Adipose tissue (tissue), 3 donors: Measurements from ENCODE around the gene CUL4A. TPM values are rescaled to one million over a fixed set of nuclear protein-coding genes. Genes with fewer than 3 reads are reported as not detected.
"Not testable (repeated sequence)": the region's sequence is repeated elsewhere in the genome, so short reads cannot be mapped to it uniquely, and the experiment has no call there.

Experiments
- H3K27ac ChIP-seq: one replicate; pipeline ENCODE4 v1.5.1; 2013; ENCODE audit warnings: low read depth, low read length
- WGBS, 3 donors: extraction: QIAGEN DNeasy Blood & Tissue Kit; methylation state at CpG; one replicate each; pipeline ENCODE4 v1.1.7; 2013; 5-methylcytosine and 5-hydroxymethylcytosine counted together
- polyA plus RNA-seq, 3 donors: library from polyadenylated mRNA; stranded (reverse); fragments of 200-250 nt; gene quantifications; one replicate each; pipeline ENCODE4 v1.2.3, GENCODE V29; 2013
- donor health status: healthy with polysubstance abuse.
- donor health status: Bipolar disorder and iron deficiency.
- donor health status: healthy.

CUL4A gene
- 10 to 100 TPM; 23.5 to 39.5 (median 31.8) TPM for polyA plus RNA-seq

GRCh38 chr13:113209336-113209758 is at the start of gene CUL4A:
Gene CUL4A, plus strand, starts transcription at chr13:113209613. Its CDS starts 15 bp downstream, at chr13:113209628.
- H3K27ac ChIP-seq, result peak within 1 kb of the TSS; percentile 86
- 0 to 1% (median 0%) methylated on average over 8 to 55 of the region's 66 CpGs for WGBS, 3 donors

DNA sequence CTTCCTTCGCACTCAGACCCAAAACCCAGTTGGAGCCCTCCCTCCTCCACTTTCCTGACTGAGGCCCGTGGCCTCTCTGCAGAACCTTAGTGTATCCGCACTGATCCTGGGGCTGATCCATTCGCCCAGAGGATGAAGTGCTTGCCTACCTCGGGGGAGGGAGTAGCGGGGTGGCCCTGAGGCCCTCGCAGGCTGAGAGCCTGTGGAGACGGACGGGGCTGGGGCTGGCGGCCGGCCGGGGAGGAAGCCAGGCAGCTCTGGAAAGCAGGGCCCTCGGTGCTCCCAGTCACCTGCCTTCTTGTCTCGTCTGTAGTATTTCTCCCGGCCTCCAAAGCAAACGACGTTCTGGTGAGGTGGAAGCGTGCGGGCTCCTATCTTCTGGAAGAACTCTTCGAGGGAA is 49.7 kb upstream of the CUL4A start:
- H3K27ac ChIP-seq, result no peak overlapping the region
- WGBS, 3 donors, result 85 to 89% (median 88%) methylated on average over 20 of the region's 20 CpGs

- WGBS, 3 donors, result 65 to 74% (median 67%) methylated on average over 12 of the region's 12 CpGs
Measured at GRCh38 chr13:113160983-113161382, 48.4 kb upstream of the CUL4A start.

DNA sequence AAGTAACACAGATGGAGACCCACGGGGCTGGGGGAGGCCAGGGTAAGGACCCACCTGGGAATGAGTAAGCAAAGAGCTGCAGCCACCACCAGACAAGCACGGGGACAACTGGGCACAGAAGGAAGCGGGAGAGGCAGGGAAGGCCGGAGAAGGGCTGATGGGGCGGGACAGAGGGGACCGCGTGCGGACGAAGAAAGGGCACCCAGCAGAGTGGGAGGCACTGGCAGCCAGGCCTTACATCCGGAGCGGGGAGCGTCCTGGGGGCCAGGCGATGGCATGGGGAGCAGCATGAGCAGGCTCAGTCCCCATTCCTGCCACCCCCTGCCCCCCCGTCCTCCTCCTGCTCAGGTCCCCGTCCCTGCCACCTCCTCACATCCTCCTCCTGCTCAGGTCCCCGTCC is 48.0 kb upstream of the CUL4A start:
- 47 to 62% (median 53%) methylated on average over 9 to 16 of the region's 16 CpGs for WGBS, 3 donors
- H3K27ac ChIP-seq, result no peak overlapping the region

More at GRCh38 chr13:113160983-113161382, 48.4 kb upstream of the CUL4A start:
- H3K27ac ChIP-seq, result no peak overlapping the region

DNA sequence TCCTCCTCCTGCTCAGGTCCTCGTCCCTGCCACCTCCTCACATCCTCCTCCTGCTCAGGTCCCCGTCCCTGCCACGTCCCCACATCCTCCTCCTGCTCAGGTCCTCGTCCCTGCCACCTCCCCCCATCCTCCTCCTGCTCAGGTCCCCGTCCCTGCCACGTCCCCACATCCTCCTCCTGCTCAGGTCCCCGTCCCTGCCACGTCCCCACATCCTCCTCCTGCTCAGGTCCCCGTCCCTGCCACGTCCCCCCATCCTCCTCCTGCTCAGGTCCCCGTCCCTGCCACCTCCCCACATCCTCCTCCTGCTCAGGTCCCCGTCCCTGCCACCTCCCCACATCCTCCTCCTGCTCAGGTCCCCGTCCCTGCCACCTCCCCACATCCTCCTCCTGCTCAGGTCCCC is 47.4 kb upstream of the CUL4A start:
- not testable (repeated sequence) for H3K27ac ChIP-seq
- 10 to 29% (median 24%) methylated on average over 9 to 11 of the region's 13 CpGs for WGBS, 3 donors

DNA sequence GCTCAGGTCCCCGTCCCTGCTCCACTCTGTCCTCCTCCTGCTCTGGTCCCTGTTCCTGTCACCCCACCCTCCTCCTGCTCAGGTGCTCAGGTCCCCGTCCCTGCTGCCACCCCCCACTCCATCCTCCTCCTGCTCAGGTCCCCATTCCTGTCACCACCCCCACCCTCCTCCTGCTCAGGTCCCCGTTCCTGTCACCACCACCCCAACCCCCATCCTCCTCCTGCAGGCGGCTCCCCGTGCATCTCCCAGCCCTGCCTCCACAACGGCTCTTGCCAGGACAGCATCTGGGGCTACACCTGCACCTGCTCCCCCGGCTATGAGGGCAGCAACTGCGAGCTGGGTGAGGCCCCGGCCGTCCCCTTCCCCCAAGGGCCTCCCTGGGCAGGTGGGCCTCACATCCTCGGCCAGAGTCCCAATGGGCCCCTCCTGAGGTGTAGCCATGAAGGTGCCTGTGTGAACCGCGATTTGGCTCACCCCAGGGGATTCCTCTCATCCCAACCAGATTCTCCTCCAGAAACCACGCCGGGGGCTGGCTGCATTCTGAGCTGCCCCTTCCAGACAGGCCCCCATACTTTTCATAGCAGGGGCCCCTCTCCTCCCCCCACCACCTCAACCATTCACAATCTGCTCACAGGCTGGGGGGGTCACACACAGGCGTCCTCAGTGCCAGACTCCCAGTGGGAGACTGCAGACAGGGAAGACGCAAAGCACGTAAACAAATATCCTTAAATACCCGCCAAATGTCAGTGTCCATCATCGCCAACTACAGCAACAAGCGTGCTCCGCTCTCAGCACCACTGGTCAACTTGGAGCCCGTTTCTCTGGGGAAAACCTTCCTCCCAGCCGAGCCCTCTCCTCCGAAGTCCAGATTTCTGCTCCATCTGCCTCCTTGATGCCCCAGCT is 46.4 kb upstream of the CUL4A start:
- WGBS, 3 donors, result 20 to 37% (median 34%) methylated on average over 25 of the region's 25 CpGs

DNA sequence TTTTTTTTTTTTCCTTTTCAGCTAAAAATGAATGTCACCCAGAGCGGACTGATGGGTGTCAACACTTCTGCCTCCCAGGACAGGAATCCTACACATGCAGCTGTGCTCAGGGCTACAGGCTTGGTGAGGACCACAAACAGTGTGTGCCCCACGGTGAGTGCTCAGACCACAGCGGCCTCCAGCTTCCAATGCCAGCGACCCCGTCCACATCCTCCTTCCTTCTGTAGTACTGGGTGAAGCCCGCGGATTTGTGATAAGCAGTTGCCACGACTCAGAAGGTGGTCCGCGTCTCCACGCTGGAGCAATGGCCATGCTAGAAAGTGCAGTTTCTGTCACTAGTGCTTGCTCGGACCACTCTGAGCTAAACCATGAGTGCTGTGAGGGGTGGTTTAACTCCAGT is 44.9 kb upstream of the CUL4A start:
- WGBS, 3 donors, result 62 to 85% (median 85%) methylated on average over 12 of the region's 12 CpGs
- no peak overlapping the region for H3K27ac ChIP-seq

More for the DNA sequence above, 46.4 kb upstream of the CUL4A start:
- no peak overlapping the region for H3K27ac ChIP-seq

GRCh38 chr13:113166266-113166665 is 43.1 kb upstream of the CUL4A start:
- WGBS, 3 donors, result 90 to 92% (median 92%) methylated on average over 10 of the region's 10 CpGs
- no peak overlapping the region for H3K27ac ChIP-seq

DNA sequence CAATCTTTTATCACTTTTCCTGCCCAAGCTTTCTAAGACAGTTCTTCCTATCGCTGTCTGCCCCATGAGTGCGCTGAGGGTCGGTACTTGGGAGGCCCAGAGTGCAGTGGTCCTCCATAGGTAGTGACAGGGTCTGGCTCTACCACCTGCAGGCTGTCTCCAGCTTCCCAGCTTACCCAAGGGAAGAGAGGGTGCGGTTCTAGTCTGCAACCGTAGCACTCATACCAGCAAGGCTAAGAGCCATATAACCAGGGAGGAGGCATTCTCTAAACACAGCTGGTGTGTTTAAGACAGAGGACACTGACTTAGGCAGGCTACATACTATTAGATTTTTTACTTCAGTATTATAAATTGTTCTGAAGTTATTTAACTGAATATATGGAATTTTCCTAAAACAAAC is 42.7 kb upstream of the CUL4A start:
- no peak overlapping the region for H3K27ac ChIP-seq
- 87 to 89% (median 89%) methylated on average over 5 of the region's 5 CpGs for WGBS, 3 donors

GRCh38 chr13:113167155-113167554 is 42.3 kb upstream of the CUL4A start:
- no peak overlapping the region for H3K27ac ChIP-seq
- WGBS, 3 donors, result 89 to 91% (median 90%) methylated on average over 10 of the region's 10 CpGs

DNA sequence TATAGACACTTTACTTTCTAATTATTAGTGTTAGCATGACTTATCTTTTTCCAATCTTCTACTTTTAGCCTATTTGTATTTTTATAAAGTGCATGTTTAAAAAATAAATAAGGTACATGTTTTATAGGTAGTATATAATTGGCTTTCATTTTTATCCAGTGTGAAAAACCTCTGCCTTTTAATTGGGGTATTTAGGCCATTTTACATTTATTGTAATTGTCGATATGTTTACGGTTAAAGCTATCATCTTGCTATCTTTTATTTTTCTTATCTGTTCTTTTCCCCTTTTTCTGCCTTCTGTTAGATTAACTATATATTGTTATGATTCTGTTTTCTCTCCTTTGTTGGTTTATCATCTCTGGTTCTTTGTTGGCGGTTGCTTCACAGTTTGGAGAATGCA is 41.8 kb upstream of the CUL4A start:
- 96 to 100% (median 99%) methylated on average over 3 of the region's 3 CpGs for WGBS, 3 donors
- H3K27ac ChIP-seq, result no peak overlapping the region

DNA sequence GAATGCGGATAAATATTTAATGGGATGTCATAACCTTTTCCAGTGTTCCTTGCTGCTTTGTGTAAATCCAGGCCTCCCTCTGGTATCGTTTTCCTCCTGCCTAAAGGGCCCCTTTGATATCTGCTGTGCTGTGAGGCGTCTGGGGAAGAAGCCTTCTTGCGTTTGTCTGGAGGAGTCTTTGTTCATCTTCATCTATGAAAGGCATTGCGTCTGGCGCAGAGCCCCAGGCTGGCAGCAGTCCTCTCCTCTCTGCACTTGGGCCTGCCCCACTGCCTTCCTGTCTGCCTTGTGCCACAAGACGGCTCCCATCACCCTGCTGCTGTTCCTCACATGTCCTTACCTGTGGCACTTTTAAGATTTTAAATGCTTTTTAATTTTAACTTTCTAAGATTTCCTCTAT is 41.2 kb upstream of the CUL4A start:
- 89 to 96% (median 89%) methylated on average over 7 of the region's 7 CpGs for WGBS, 3 donors
- no peak overlapping the region for H3K27ac ChIP-seq

- WGBS, 3 donors, result 81 to 93% (median 88%) methylated on average over 13 of the region's 13 CpGs
- H3K27ac ChIP-seq, result no peak overlapping the region
Measured at GRCh38 chr13:113169277-113170272, 39.8 kb upstream of the CUL4A start.

DNA sequence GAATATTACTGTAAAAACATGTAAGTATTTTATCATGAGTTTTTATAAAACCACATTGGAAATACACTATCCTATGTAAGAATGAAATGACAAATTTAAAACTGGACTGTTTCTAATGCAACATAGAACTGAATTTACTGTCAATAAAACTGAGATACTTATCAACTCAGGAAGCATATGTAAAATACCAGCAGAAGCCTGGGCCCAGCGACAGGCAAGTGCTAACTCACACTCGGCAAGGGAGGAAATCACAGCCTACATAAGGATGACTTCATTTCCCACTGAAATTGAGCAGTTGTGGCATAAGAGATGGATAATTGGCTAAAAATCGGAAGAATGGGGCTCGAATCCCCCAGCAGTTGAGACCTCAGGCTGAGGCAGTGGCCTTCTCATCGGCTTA is 38.9 kb upstream of the CUL4A start:
- WGBS, 3 donors, result 48 to 76% (median 56%) methylated on average over 5 of the region's 5 CpGs
- H3K27ac ChIP-seq, result no peak overlapping the region

DNA sequence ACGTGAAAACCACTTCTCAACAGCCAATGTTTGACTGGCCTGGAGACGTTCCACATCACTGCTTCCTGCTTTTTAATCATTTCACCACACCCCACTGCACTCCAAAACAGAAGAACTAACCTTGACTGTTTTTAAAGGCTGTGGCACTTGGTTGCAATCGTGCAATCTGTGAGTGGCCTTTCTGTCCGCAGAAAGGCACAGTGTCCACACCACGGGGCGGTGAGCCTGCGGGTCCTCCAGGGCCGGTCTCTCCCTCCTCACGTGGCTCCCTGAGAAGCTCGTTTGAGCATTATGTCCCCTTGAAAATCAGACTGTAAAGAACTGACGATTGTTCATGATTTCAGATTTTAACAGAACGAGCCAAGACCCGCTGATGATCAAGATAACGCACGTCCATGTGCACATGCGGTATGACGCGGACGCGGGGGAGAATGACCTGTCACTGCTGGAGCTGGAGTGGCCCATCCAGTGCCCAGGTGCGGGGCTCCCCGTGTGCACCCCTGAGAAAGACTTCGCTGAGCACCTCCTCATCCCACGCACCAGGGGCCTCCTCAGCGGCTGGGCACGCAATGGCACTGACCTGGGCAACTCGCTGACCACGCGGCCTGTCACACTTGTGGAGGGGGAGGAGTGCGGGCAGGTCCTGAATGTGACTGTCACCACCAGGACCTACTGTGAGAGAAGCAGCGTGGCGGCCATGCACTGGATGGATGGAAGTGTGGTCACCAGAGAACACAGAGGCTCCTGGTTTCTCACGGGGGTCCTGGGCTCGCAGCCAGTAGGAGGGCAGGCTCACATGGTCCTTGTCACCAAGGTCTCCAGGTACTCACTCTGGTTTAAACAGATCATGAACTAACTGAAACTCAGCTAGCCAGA is 37.9 kb upstream of the CUL4A start:
- WGBS, 3 donors, result 88 to 92% (median 90%) methylated on average over 34 of the region's 34 CpGs
- no peak overlapping the region for H3K27ac ChIP-seq

DNA sequence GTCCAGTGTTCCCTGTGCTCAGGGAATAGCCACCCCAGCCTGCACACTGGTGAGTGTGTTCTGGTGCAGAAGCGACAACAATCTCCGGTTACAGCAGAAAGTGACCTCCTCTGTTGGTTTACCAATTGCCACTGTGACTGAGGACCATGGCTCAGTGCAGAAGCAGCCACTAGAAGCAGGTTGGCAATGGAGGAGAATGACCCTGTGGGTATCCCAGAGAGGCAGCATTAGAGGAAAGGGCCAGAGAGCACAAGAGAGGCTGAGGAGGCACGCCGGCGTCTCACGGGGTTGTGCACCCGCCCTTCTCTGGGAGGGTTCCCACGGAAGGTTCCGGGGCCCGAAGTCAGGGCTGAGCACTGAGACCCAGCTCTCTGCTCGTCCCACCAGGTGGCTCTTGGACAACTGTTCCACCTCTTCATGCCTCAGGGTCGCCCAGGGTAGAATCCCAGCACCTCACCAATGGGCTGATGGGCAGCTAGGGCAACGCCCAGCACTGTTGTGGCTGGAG is 36.9 kb upstream of the CUL4A start:
- no peak overlapping the region for H3K27ac ChIP-seq
- 84 to 96% (median 93%) methylated on average over 13 of the region's 13 CpGs for WGBS, 3 donors

GRCh38 chr13:113176280-113176679 is 33.1 kb upstream of the CUL4A start:
- H3K27ac ChIP-seq, result no peak overlapping the region
- WGBS, 3 donors, result 60 to 73% (median 66%) methylated on average over 5 of the region's 5 CpGs

DNA sequence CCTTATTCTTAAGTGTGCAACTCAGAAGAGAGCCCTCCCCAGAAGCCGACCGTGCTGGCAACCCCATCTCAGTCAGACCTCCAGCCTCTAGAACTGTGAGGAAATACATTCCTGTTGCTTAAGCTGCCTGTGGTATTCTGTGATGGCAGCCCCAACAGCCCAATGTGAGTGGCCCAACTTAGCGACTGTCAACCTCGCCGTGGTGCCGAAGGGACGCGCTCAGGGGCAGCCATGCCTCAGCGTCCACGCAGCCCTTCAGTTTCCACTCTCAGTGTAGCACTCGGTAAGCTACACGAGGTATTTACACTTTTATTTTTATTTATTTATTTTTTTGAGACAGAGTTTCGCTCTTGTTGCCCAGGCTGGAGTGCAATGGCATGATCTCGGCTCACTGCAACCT is 32.6 kb upstream of the CUL4A start:
- H3K27ac ChIP-seq, result no peak overlapping the region
- 94 to 97% (median 95%) methylated on average over 14 of the region's 14 CpGs for WGBS, 3 donors
